ENCODE data around the gene PGAP3. TPM values are rescaled to one million over a fixed set of nuclear protein-coding genes. Genes with fewer than 3 reads are reported as not detected.
A peak's percentile ranks its signal among the peaks of the same experiment; 100 is the strongest.

PGAP3 gene
- total RNA-seq, 2 experiments from 2014 or later = 6.4 to 7.4 TPM

DNA sequence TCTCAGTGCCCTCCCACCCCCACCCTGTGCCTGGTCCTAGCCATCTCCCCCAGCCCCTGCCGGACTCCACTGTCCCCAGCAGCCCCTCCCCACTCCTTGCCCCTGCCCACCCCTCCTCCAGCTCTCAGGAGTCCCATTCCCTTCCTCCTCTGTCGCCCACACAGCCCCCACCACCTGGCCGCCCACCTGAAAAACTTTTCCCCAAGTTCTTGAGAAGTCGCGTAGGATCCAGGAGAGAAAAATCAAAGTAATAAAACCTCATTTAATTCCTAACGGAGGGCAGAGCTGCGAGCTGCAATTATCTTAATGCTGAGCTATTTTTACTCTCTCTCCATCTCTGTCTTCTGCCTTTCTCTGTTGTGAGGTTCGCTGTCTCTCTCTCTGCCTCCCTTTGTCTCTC is 63.5 kb downstream of the PGAP3 start:
- H3K27ac Mint-ChIP-seq = no peak overlapping the region
- H3K27me3 Mint-ChIP-seq = peaks cover 25% of the 10 kb centered on the region
- ChIA-PET CTCF (interaction anchor here (0.7 to 10.5 kb wide), 17 partner anchors 10 to 356 kb away, joined by 3 to 224 read pairs (median 26); partner anchors contain the start of genes PNMT, PSMD3, STARD3 and TCAP), POLR2A (interaction anchor here (1.4 kb wide), 1 partner anchor 13 kb away, joined by 3 read pairs; no protein-coding TSS in a partner anchor)
- no peaks in the 10 kb centered on the region for H3K36me3 Mint-ChIP-seq (ENCODE audit: low read depth)
- DNase-seq (no peak), ATAC-seq (no peak)
- peaks cover 20% of the 10 kb centered on the region for H3K4me1 Mint-ChIP-seq (ENCODE audit: low read depth)
- TF ChIP-seq CTCF (IDR thresholded peaks at IDR 0.05) = no peak
- H3K9me3 Mint-ChIP-seq = no peaks in the 10 kb centered on the region
- intact Hi-C loops (cut with micrococcal nuclease) = loop anchor here (5.0 to 10.0 kb wide), 3 partner anchors 77 to 360 kb away; partner anchors contain the start of gene PSMD3
- H3K4me3 Mint-ChIP-seq = no peak overlapping the region

GRCh38 chr17:39623356-39623950 is 64.4 kb downstream of the PGAP3 start:
- ChIA-PET POLR2A (interaction anchor here (0.5 to 1.9 kb wide), 6 partner anchors 11 to 133 kb away, joined by 3 to 5 read pairs (median 4); no protein-coding TSS in a partner anchor), CTCF (interaction anchor here (0.6 to 10.5 kb wide), 49 partner anchors 10 to 576 kb away, joined by 3 to 224 read pairs (median 4); partner anchors contain the start of genes MIEN1, PNMT, PSMD3 and STARD3)
- DNase-seq = peak; percentile 92
- H3K27me3 Mint-ChIP-seq = peaks cover 22% of the 10 kb centered on the region
- H3K27ac Mint-ChIP-seq = peak overlapping the region; percentile 66
- no peak overlapping the region for H3K4me3 Mint-ChIP-seq
- intact Hi-C loops (cut with micrococcal nuclease) = loop anchor here (5.0 to 10.0 kb wide), 3 partner anchors 76 to 361 kb away; partner anchors contain the start of gene PSMD3
- no peaks in the 10 kb centered on the region for H3K9me3 Mint-ChIP-seq
- peak; percentile 85 for TF ChIP-seq CTCF (IDR thresholded peaks at IDR 0.05)
- peaks cover 20% of the 10 kb centered on the region for H3K4me1 Mint-ChIP-seq (ENCODE audit: low read depth)
- peak; percentile 65 for ATAC-seq
- H3K36me3 Mint-ChIP-seq (ENCODE audit: low read depth) = no peaks in the 10 kb centered on the region

- Mint-ChIP-seq H3K27me3 (peaks cover 16% of the 10 kb centered on the region), H3K4me3 (peak overlapping the region; percentile 65), H3K27ac (peak overlapping the region; percentile 78), H3K36me3 (ENCODE audit: low read depth) (no peaks in the 10 kb centered on the region), H3K9me3 (no peaks in the 10 kb centered on the region), H3K4me1 (ENCODE audit: low read depth) (peaks cover 20% of the 10 kb centered on the region)
- no peak for TF ChIP-seq CTCF (IDR thresholded peaks at IDR 0.05)
- ATAC-seq (peak; percentile 76), DNase-seq (peak; percentile 77)
- intact Hi-C loops (cut with micrococcal nuclease) = loop anchor here (5.0 to 10.0 kb wide), 3 partner anchors 75 to 362 kb away; partner anchors contain the start of gene PSMD3
- POLR2A ChIA-PET = interaction anchor here (1.0 to 2.2 kb wide), 8 partner anchors 9 to 134 kb away, joined by 3 to 12 read pairs (median 5); no protein-coding TSS in a partner anchor
- CTCF ChIA-PET = interaction anchor here (0.6 to 10.5 kb wide), 54 partner anchors 9 to 576 kb away, joined by 3 to 224 read pairs (median 5); partner anchors contain the start of genes CDK12, ERBB2, MED1 and MIEN1
These were observed 65.4 kb downstream of the PGAP3 start for GRCh38 chr17:39622380-39623006.

DNA sequence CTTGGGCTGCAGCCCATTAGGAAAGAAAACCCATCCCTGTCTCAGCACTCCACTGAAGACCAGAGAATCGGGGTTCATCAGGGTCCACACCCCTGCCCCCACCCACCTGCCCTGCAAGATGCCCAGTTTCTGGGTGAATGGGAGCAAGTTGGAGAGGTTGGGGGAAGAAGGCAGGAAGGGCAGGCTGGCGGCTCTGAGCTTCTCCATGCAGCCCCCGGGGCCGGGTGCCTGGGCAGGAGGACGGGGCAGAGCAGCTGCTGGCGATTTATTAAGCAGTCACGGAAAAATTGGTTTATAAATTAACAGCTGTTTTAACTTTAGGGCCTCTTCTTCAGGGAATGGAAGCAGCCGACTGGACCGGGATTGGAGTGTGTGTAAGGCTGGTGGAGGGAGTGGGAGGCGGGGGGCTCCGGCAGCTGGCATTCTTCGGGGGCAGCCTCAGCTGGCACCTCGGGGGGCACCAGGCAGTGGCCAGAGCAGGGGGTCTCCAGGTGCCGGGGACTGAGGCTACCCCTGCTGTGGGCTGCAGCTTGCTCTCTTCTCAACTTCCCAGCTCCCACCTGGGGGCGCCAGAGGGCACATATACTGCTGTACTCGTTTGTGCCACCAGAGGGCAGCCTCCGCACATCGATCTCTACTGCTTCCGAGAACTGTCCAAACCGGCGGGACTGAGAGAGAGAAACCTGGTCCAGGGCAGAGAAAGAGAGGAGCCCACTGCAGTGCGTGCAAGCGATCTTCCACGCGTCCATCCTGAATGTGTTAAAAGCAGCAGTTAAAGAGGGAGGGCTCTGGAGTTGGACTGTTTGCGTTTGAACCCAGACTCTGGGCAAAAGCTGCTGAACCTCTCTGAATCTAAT is 66.1 kb downstream of the PGAP3 start:
- H3K27ac Mint-ChIP-seq = peak overlapping the region; percentile 78
- CTCF ChIA-PET = interaction anchor here (0.6 to 10.5 kb wide), 94 partner anchors 8 to 491 kb away, joined by 3 to 224 read pairs (median 4); partner anchors contain the start of genes CDK12, ERBB2, MED1 and MIEN1

More for the DNA sequence above, 66.1 kb downstream of the PGAP3 start:
- DNase-seq (peak; percentile 92), ATAC-seq (peak; percentile 78)
- peak; percentile 100 for TF ChIP-seq CTCF (IDR thresholded peaks at IDR 0.05)
- intact Hi-C loops (cut with micrococcal nuclease) = loop anchor here (5.0 to 10.0 kb wide), 3 partner anchors 74 to 363 kb away; partner anchors contain the start of gene PSMD3
- H3K4me3 Mint-ChIP-seq = peak overlapping the region; percentile 65
- no peaks in the 10 kb centered on the region for H3K9me3 Mint-ChIP-seq
- peaks cover 14% of the 10 kb centered on the region for H3K27me3 Mint-ChIP-seq
- no peaks in the 10 kb centered on the region for H3K36me3 Mint-ChIP-seq (ENCODE audit: low read depth)
- POLR2A ChIA-PET = interaction anchor here (0.6 to 2.2 kb wide), 10 partner anchors 10 to 238 kb away, joined by 3 to 12 read pairs (median 5); no protein-coding TSS in a partner anchor
- H3K4me1 Mint-ChIP-seq (ENCODE audit: low read depth) = peaks cover 18% of the 10 kb centered on the region

Small RNAs within 50 kb of the gene (microRNA-seq; reads per million reads assigned to microRNA genes)
- not detected for gene MIR4728 (ENCODE audit: borderline microRNAs expressed, borderline replicate concordance)

Other genes with a start within 250 kb of the PGAP3 start
- gene MED1, start 236.8 kb downstream of the PGAP3 start, total RNA-seq = 10 to 100 TPM; 60.7 to 64.7 TPM
- 10 to 100 TPM; 61.4 to 61.9 TPM for gene CDK12, start 226.6 kb downstream of the PGAP3 start, total RNA-seq
- gene NEUROD2, start 80.1 kb downstream of the PGAP3 start, total RNA-seq = not detected
- not detected for gene PPP1R1B, start 61.1 kb downstream of the PGAP3 start, total RNA-seq
- 10 to 100 TPM; 48.7 to 50.3 TPM for gene STARD3, start 50.9 kb downstream of the PGAP3 start, total RNA-seq
- gene TCAP, start 22.7 kb downstream of the PGAP3 start, total RNA-seq = 1 to 10 TPM in 1 of 2 experiments, under 1 TPM in 1; 0.95 to 1.3 TPM
- gene PNMT, start 19.6 kb downstream of the PGAP3 start, total RNA-seq = under 1 TPM in 1 of 2 experiments, not detected in 1; 0.40 TPM
- 1 to 10 TPM; 5.2 TPM for gene ERBB2, start 12.0 kb upstream of the PGAP3 start, total RNA-seq
- 10 to 100 TPM; 32.5 to 34.0 TPM for gene MIEN1, start 42.5 kb upstream of the PGAP3 start, total RNA-seq
- gene GRB7, start 49.9 kb upstream of the PGAP3 start, total RNA-seq = 1 to 10 TPM in 1 of 2 experiments, not detected in 1; 1.2 TPM
- 10 to 100 TPM; 52.1 to 52.2 TPM for gene IKZF3, start 176.3 kb upstream of the PGAP3 start, total RNA-seq
- not detected for gene ZPBP2, start 180.1 kb upstream of the PGAP3 start, total RNA-seq
- gene GSDMB, start 230.6 kb upstream of the PGAP3 start, total RNA-seq = 10 to 100 TPM; 26.9 to 32.5 TPM
- 10 to 100 TPM; 78.8 to 80.5 TPM for gene ORMDL3, start 239.5 kb upstream of the PGAP3 start, total RNA-seq
- not detected for gene LRRC3C, start 239.7 kb upstream of the PGAP3 start, total RNA-seq

Data from activated CD8-positive, alpha-beta T cell treated with anti-CD3 and anti-CD28 coated beads for 36 hours (primary cell).